ENCODE results near the gene IFNL1. TPM values are rescaled to one million over a fixed set of nuclear protein-coding genes. Genes with fewer than 3 reads are reported as not detected.

The IFNL1 gene
- total RNA-seq, 1 experiment from 2014 or later = 0.57 TPM

- ATAC-seq = no peak
- TF ChIP-seq REST (IDR thresholded peaks at IDR 0.05; ENCODE audit: insufficient read depth in 1 of 2, low read depth in 2 of 2, low read length in 1 of 2) = no peak
- no peak for TF ChIP-seq CTCF (IDR thresholded peaks at IDR 0.05)
- TF ChIP-seq TCF7L2 (IDR thresholded peaks at IDR 0.05; ENCODE audit: low read depth, low read length) = no peak
- no peak for TF ChIP-seq SIN3A (IDR thresholded peaks at IDR 0.05; ENCODE audit: borderline replicate concordance, insufficient read depth, low read depth, low read length)
- TF ChIP-seq POLR2AphosphoS5 (IDR thresholded peaks at IDR 0.05; ENCODE audit: low read depth, low read length) = no peak
- no TSS peak for BruUV-seq (replicated peaks)
- Histone ChIP-seq H3K27me3 (ENCODE audit: control insufficient read depth, insufficient read depth, low read length) (peaks cover 16% of the 10 kb centered on the region; the same call in 1 of the 2 replicates), H3K36me3 (ENCODE audit: control insufficient read depth, insufficient read depth, low read length) (no peaks in the 10 kb centered on the region), H3K27ac (ENCODE audit: low read length) (no peak overlapping the region), H3K4me3 (ENCODE audit: low read depth in 2 of 2, low read length in 2 of 2) (no peak overlapping the region), H3K4me1 (ENCODE audit: control insufficient read depth, insufficient read depth, low read length) (peaks cover 9% of the 10 kb centered on the region; the same call in 1 of the 2 replicates), H3K9me3 (ENCODE audit: control insufficient read depth, insufficient read depth, low read depth, low read length) (no peaks in the 10 kb centered on the region)
- in situ Hi-C loops (cut with HindIII; ENCODE audit: low pct_unique_long_range_greater_than_20kb, low sequenced_read_pairs) (no loop called here), intact Hi-C loops (cut with micrococcal nuclease; ENCODE audit: unreplicated experiment) (no loop called here)
- no peak for DNase-seq (ENCODE audit: low read depth, low spot score)
- ChIA-PET CTCF (interaction anchor here (0.5 to 4.2 kb wide), 4 partner anchors 21 to 919 kb away, joined by 3 to 27 read pairs (median 6); no protein-coding TSS in a partner anchor), POLR2A (interaction anchor here (0.6 kb wide), 1 partner anchor 627 kb away, joined by 4 read pairs; no protein-coding TSS in a partner anchor)
These were observed 9.9 kb downstream of the IFNL1 start for GRCh38 chr19:39306075-39306474.

- in situ Hi-C loops (cut with HindIII; ENCODE audit: low pct_unique_long_range_greater_than_20kb, low sequenced_read_pairs) (no loop called here), intact Hi-C loops (cut with micrococcal nuclease; ENCODE audit: unreplicated experiment) (no loop called here)
- POLR2A ChIA-PET = interaction anchor here (0.6 kb wide), 1 partner anchor 232 kb away, joined by 7 read pairs; no protein-coding TSS in a partner anchor
- Histone ChIP-seq H3K27me3 (ENCODE audit: control insufficient read depth, insufficient read depth, low read length) (peaks cover 9% of the 10 kb centered on the region; the same call in 1 of the 2 replicates), H3K27ac (ENCODE audit: low read length) (no peak overlapping the region), H3K4me3 (ENCODE audit: low read depth in 2 of 2, low read length in 2 of 2) (no peak overlapping the region), H3K9me3 (ENCODE audit: control insufficient read depth, insufficient read depth, low read depth, low read length) (no peaks in the 10 kb centered on the region), H3K36me3 (ENCODE audit: control insufficient read depth, insufficient read depth, low read length) (no peaks in the 10 kb centered on the region), H3K4me1 (ENCODE audit: control insufficient read depth, insufficient read depth, low read length) (peaks cover 9% of the 10 kb centered on the region; the same call in 1 of the 2 replicates)
- TF ChIP-seq REST (IDR thresholded peaks at IDR 0.05; ENCODE audit: insufficient read depth in 1 of 2, low read depth in 2 of 2, low read length in 1 of 2) = no peak
- no peak for TF ChIP-seq POLR2AphosphoS5 (IDR thresholded peaks at IDR 0.05; ENCODE audit: low read depth, low read length)
- TF ChIP-seq SIN3A (IDR thresholded peaks at IDR 0.05; ENCODE audit: borderline replicate concordance, insufficient read depth, low read depth, low read length) = no peak
- no peak for TF ChIP-seq CTCF (IDR thresholded peaks at IDR 0.05)
- TF ChIP-seq TCF7L2 (IDR thresholded peaks at IDR 0.05; ENCODE audit: low read depth, low read length) = no peak
- CTCF ChIA-PET = interaction anchor here (1.6 to 4.2 kb wide), 2 partner anchors 20 to 91 kb away, joined by 4 to 27 read pairs; no protein-coding TSS in a partner anchor
- no peak for DNase-seq (ENCODE audit: low read depth, low spot score)
- peak; percentile 2; the same call in 1 of the 2 replicates for ATAC-seq
- no TSS peak for BruUV-seq (replicated peaks)
These were observed 11.0 kb downstream of the IFNL1 start for GRCh38 chr19:39307046-39307821.

All from Panc1 (cell line).